Thyroid gland (tissue), 4 donors: Measurements from ENCODE around the gene RHOBTB1.

Source experiments
- CTCF ChIP-seq, 6 experiments: fragments of 200-600 bp in 3 of 6; fragments of 450-650 bp in 3 of 6; sonication (generic) in 3 of 6; IDR thresholded peaks; one replicate each; pipeline ENCODE4 v1.5.1; 2016 to 2019; ENCODE audit warnings: antibody characterized with exemption in 6 of 6, mild to moderate bottlenecking in 2 of 6, inconsistent platforms in 1 of 6, moderate library complexity in 1 of 6
- POLR2A ChIP-seq, 2 donors: fragments of 450-650 bp; IDR thresholded peaks; one replicate each; pipeline ENCODE4 v1.6.1; 2017; ENCODE audit warnings: antibody characterized with exemption in 2 of 2, mild to moderate bottlenecking in 2 of 2, moderate library complexity in 1 of 2

DNA sequence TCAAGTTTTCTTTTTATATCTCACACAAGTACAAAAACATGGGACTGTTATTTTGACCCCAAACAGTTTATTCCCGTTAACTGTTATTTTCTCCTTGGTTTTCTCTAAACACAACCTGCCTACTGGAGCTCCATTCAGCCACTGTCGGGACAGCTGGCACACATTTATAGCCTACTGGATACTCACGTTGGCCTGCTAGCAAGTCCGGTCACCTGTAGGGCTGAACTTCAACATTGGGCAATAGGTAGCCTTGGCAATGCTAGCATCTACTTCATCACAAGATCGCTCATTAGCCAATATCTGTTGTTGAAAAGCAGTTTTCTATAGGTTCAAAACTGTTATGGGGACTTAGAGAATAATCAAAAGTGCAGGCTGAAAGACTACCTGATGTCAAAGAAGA, 32.3 kb downstream of the RHOBTB1 start:
- TF ChIP-seq CTCF (IDR thresholded peaks at IDR 0.05) (no peak), POLR2A (IDR thresholded peaks at IDR 0.05) (no peak)
